ENCODE results near the gene APOLD1.
"Not testable (repeated sequence)": the region's sequence is repeated elsewhere in the genome, so short reads cannot be mapped to it uniquely, and the experiment has no call there.

The APOLD1 gene

GRCh38 chr12:12784911-12785814 lies at the start of gene APOLD1:
Gene APOLD1, plus strand, starts transcription at chr12:12785659. Its CDS starts 33 bp downstream, at chr12:12785692.
- peak; percentile 20 for DNase-seq

- DNase-seq: peak; percentile 87
Observed at GRCh38 chr12:12736759-12737676, 48.4 kb upstream of the APOLD1 start.

GRCh38 chr12:12738152-12738551 lies 47.3 kb upstream of the APOLD1 start:
- not testable (repeated sequence) for DNase-seq

GRCh38 chr12:12741660-12742059 lies 43.8 kb upstream of the APOLD1 start:
- DNase-seq: peak; percentile 65

- no peak for DNase-seq
Observed at GRCh38 chr12:12744546-12745305, 40.7 kb upstream of the APOLD1 start.

- DNase-seq: no peak
Observed at GRCh38 chr12:12745576-12746211, 39.8 kb upstream of the APOLD1 start.

GRCh38 chr12:12747278-12747677 lies 38.2 kb upstream of the APOLD1 start:
- DNase-seq: no peak

- no peak for DNase-seq
Observed at GRCh38 chr12:12748044-12748443, 37.4 kb upstream of the APOLD1 start.

GRCh38 chr12:12749433-12749832 lies 36.0 kb upstream of the APOLD1 start:
- DNase-seq: no peak

GRCh38 chr12:12755923-12756322 lies 29.5 kb upstream of the APOLD1 start:
- DNase-seq: no peak

GRCh38 chr12:12757121-12757520 lies 28.3 kb upstream of the APOLD1 start:
- no peak for DNase-seq

GRCh38 chr12:12759234-12759915 lies 26.1 kb upstream of the APOLD1 start:
- DNase-seq: no peak

- DNase-seq: no peak
Observed at GRCh38 chr12:12764824-12765223, 20.6 kb upstream of the APOLD1 start.

- DNase-seq: no peak
Observed at GRCh38 chr12:12770262-12770661, 15.2 kb upstream of the APOLD1 start.

GRCh38 chr12:12774791-12775190 lies 10.7 kb upstream of the APOLD1 start:
- no peak for DNase-seq

- DNase-seq: no peak
Observed at GRCh38 chr12:12776261-12776660, 9.2 kb upstream of the APOLD1 start.

- DNase-seq: no peak
Observed at GRCh38 chr12:12777092-12777491, 8.4 kb upstream of the APOLD1 start.

- DNase-seq: no peak
Observed at GRCh38 chr12:12779007-12779406, 6.5 kb upstream of the APOLD1 start.

GRCh38 chr12:12779529-12779928 lies 5.9 kb upstream of the APOLD1 start:
- peak; percentile 44 for DNase-seq

- DNase-seq: no peak
Observed at GRCh38 chr12:12784116-12784515, 1.3 kb upstream of the APOLD1 start.

- DNase-seq: peak; percentile 64
Observed at GRCh38 chr12:12786351-12786705, 869 bp downstream of the APOLD1 start.

Data from hematopoietic multipotent progenitor cell treated with erythropoietin and hydrocortisone succinate and interleukin-3 and kit ligand, for 4 days (in vitro differentiated cells).